Measurements from ENCODE around the gene P3H3.

Gene P3H3, protein sequence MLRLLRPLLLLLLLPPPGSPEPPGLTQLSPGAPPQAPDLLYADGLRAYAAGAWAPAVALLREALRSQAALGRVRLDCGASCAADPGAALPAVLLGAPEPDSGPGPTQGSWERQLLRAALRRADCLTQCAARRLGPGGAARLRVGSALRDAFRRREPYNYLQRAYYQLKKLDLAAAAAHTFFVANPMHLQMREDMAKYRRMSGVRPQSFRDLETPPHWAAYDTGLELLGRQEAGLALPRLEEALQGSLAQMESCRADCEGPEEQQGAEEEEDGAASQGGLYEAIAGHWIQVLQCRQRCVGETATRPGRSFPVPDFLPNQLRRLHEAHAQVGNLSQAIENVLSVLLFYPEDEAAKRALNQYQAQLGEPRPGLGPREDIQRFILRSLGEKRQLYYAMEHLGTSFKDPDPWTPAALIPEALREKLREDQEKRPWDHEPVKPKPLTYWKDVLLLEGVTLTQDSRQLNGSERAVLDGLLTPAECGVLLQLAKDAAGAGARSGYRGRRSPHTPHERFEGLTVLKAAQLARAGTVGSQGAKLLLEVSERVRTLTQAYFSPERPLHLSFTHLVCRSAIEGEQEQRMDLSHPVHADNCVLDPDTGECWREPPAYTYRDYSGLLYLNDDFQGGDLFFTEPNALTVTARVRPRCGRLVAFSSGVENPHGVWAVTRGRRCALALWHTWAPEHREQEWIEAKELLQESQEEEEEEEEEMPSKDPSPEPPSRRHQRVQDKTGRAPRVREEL

DNA sequence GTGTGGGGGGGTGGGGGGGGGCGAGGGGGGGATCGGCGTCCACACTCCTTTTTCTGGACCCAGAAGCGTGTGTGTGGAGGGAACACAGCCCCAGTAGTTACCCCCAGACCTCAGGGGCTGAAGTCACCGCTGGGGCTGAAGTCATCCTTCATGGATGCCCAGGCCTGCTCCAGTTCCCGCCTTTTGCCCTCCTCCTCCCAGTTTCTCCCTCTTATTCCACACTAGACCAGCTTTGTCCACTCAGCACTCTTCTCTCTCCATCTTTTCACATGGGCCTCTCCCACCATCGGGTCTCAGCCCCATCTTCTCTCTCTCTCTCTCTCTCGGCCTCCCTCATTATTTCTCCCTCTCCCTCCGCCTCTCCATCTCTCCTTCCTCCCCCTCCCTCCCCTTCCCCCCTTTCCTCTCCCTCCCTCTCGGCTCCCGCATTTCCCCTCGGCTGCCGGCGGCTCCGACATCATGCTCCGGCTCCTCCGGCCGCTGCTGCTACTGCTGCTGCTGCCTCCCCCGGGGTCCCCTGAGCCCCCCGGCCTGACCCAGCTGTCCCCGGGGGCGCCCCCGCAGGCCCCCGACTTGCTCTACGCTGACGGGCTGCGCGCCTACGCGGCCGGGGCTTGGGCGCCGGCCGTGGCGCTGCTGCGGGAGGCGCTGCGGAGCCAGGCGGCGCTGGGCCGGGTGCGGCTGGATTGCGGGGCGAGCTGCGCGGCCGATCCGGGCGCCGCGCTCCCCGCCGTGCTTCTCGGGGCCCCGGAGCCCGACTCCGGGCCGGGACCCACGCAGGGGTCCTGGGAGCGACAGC is at the start of gene P3H3:
P3H3 (plus strand) TSS at position 426 of the 799 bp plus-strand sequence; CDS start at position 460, 34 bp downstream.
- no peak for DNase-seq (ENCODE audit: low read depth in 1 of 2, low spot score in 1 of 2)

DNA sequence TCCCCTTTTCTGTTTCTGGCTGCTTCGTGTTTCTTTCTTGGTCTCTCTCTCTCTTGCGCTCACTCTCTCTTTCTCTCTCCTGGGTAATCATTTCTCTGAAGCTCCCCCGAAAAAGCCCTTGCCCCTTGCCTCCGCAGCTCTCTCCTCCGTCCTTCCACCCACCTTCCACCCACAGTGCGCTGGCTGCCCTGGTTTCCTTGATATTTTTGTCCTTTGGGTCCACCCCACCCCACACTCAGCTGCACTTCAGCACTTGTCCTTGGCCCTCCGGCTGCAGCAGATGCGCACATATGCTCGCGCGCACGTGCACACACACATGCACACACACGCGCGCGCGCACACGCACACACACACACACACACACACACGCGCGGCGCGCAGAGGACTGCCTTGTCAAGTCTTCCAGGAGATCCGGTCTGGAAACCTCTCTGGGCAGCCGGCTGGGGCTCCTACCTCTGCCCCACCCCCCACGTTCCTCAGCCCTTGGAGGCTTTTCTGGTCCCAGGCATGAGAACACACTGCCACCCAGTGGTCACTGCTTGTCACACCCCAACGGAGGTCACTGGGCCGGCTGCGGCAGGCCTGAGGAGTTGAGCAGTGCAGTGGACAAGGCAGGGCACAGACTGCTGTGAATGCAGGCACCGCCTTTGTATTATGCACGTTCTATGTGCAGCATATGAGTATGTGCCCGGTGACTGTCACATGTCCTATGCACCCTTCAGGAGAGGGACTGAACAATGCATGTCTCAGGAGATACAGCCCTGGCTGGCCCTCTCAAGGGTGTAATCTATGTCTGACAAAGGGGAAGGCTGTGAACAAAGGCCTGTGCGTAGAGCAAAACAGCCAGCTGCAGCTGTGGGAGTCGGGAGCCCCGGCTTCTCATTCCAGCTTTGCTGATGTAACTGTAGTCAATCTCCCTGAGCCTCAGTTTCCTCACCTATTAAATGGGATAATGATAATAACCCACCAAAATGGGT is 49.3 kb upstream of the P3H3 start:
- DNase-seq (ENCODE audit: low read depth in 1 of 2, low spot score in 1 of 2): peak; percentile 73 to 79

DNA sequence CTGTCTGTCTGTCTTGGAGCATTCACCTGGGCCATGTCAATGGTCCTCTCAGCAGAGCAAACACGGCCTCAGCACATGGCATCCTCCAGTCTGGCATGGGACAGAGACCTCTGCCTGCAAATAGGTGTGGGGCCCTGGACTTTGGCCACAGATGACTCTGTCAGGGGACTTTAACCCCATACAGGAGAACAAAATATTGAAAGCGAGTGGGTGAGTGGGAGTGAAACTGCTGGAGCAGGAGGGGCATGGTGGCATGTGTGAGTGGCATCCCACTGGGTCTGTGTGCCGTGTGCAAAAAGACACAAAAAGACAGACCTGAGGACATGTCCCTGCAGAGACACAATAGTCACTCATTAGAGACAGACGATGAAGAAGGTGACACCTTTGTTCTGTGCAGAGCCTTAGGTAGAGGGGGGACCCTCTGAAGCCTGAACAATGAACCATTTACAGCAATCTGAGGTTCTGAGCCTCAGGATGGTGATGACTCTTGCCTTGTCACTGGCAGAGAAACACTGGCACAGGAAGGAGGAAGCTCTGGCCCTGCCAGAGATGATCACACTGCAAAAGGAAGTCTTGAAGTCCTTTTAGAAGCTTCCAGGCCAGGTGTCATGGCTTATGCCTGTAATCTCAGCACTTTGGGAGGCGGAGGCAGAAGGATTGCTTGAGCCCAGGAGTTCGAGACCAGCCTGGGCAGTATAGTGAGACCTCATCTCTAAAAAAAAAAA is 48.3 kb upstream of the P3H3 start:
- DNase-seq (ENCODE audit: low read depth in 1 of 2, low spot score in 1 of 2): no peak

DNA sequence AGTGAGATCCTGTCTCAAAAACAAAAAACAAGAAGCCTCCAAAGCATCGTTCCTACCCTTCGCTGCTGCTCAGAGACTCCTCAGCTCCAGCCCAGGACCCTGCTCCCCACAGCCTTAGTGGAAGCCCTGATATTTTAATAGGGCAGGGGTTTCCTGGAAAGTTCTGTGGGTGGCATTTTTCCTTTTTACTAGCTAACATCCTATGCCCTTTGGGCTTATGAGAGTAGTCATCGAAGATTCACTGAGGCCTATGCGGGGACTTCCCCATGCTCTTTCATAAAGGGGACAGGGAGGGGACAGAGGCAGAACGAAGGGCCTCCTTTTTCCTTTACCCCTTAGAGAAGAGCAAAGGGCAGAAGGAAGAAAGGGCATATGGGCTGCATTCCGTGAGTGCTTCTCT is 47.6 kb upstream of the P3H3 start:
- no peak for DNase-seq (ENCODE audit: low read depth in 1 of 2, low spot score in 1 of 2)

DNA sequence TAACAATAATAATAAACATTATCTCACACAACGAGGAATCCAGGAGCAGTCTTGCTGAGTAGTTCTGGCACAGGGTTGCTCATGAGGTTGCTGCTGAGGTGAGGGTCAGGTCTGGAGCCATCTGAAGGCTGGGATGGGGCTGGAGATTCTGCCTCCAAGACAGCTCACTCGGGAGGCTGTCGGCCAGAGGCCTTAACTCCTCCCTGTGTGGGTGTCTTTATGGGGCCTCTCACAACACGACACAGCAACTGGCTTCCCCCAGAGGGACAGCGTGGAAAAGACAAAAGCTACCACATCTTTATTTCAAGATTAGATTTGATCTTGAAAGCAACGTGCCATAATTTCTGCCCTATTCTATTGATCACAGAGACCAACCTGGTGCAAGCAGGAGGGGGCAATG is 46.1 kb upstream of the P3H3 start:
- no peak for DNase-seq (ENCODE audit: low read depth in 1 of 2, low spot score in 1 of 2)

DNA sequence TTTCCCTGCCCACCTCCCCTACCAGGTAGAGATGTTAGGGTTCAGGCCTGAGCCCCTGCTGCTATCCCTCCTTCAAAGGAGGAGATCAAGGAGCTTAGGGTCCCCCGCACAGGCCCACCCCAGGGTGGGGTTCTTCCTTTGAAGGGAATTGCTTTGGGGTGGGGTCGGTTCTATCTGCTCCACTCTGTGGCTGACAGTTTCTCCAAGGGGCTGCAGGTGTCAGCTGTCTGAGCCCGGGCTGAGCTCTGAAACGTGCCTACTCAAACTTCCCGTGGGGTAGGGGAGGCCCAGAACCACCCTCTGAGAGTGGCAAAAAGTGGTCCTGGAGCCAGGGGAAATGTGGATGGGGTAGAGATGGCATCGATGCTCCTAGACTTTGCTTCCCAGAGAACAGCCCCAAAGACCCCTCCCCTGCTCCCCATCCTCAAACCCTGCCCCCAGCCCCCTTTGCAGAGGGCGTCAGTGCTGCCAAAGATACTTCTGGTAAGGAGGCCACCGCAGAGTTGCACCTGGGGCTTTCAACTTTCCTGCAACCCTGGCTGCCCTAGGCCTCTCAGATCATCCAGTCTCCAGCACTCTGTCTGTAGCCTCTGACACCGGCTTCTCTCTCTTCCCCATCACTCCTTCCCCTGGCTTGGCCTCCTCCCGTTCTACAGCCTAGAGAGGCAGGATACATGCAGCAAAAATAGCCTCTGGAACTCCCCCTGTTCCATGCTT is 45.2 kb upstream of the P3H3 start:
- DNase-seq (ENCODE audit: low read depth in 1 of 2, low spot score in 1 of 2): no peak

DNA sequence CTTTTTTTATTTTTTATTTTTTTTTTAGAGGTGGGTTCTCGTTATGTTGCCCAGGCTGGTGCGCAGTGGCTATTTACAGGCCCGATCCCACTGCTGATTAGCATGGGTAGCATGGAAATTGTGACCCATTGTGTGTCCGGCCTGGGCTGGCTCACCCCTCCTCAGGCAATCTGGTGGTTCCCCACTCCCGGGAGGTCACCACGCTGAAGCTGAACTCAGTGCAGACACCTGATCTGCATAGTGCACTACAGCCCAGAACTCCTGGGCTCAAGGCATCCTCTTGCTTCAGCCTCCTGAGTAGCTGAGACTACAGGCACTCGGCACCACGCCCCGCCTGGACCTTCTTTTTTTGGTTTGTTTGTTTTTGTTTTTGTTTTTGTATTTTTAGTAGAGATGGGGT is 44.4 kb upstream of the P3H3 start:
- DNase-seq (ENCODE audit: low read depth in 1 of 2, low spot score in 1 of 2): no peak

DNA sequence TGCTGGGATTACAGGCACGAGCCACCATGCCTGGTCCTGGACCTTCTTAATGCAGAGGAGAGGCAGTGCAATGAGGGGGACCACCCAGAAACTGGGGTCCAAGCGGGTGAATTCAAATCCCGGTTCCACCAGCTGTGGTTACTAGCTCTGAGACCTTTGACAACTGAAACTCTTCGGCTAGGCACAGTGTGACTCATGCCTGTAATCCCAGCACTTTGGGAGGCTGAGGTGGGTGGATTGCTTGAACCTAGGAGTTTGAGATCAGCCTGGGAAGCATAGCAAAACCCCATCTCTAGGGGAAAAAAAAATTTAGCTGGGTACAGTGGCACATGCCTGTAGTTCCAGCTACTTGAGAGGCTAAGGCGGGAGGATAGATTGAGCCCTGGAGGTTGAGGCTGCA is 43.9 kb upstream of the P3H3 start:
- no peak for DNase-seq (ENCODE audit: low read depth in 1 of 2, low spot score in 1 of 2)

DNA sequence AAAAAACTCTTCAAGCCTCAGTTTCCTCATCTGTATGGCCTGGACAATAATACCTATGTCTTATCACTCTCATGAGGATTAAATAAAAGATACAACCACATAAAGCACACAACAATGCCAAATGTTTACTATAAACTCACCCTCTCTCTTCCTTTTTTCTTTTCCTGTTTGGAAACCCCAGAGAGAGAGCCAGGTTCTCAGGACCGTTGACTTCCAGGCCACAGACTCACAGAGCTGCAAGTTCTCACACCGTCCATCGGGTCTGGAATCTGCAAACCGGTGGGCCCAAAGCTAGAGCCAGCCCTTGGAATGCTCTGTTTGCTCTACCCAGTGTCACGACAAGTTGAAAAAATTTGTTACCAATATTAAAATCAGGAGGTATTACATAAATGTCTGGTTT is 43.4 kb upstream of the P3H3 start:
- no peak for DNase-seq (ENCODE audit: low read depth in 1 of 2, low spot score in 1 of 2)

DNA sequence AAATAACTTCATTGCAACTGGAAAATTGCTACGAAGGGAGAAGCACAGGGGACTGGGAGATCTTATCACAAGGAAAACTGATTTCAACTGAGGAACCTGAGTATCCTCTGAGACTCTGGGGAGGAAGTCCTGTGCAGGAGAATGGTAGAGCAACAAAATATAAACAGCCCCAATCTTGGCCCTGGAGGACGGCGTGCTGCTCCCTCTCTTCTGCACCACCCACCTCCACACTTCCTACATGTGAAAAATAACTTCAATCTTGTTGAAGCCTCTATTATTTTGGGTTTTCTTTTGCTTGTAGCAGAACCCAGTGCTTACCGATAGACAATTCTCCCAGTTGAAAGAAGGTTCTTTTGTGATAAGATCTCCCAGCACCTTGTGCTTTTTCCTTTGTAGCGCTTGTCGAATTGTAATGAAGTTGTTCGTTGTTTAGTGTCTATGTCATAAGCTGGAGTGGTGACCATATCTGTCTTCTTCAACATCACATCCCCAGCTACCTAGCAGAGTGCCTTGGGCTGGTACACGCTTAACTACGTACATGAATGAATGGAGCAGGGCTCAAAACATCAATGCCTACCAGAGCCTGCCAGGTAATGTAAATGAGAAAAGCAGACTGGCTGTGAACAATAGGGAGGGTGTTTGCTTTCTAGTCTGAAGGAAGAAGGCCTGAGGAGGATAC is 41.7 kb upstream of the P3H3 start:
- no peak for DNase-seq (ENCODE audit: low read depth in 1 of 2, low spot score in 1 of 2)

DNA sequence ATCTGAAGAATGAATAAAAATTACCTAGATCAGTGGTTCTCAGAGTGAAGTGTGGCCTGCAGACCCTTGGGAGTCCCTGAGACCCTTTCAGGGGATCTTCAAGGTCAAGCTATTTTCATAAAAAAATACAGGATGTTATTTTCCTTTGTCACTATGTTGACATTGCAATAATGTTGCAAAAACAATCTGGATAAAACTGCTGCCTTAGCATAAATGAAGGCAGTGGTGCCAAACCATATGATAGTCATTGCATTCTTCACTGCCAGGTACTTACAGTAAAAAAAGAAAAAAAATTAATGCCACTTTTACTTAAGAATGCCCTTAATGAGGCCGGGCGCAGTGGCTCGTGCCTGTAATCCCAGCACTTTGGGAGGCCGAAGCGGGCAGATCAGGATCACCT is 40.9 kb upstream of the P3H3 start:
- no peak for DNase-seq (ENCODE audit: low read depth in 1 of 2, low spot score in 1 of 2)

DNA sequence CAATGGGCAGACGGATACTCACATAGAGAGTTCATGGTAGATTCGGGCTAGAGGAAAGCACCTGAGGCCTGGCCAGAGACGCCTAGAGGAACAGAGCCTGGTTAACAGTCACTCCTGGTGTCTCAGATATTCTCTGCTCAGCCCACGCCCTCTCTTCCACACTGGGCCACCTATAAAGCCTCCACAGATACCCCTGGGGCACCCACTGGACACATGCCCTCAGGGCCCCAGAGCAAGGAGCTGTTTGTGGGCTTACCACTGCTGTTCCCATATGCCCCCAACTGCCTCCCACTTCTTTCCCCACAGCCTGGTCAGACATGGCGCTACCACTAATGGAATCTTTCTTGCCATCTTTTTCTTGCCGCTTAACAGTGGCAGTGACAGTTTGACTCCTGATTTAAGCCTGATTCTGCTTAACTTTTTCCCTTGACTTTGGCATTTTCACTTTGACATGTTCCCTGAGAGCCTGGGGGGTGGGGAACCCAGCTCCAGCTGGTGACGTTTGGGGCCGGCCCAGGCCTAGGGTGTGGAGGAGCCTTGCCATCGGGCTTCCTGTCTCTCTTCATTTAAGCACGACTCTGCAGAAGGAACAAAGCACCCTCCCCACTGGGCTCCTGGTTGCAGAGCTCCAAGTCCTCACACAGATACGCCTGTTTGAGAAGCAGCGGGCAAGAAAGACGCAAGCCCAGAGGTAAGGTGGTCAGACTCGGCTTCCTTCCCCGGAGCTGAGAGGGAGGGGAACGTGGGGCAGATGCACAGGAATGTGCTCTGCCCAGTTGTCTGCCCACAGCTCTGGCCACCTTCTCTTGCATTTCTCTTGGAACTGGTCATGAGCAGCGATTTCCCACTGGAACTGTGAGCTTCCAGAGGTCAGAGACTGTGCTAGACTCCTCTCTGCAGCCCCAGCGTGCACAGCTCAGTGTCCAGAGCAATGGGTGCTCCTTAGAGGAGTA is 39.0 kb upstream of the P3H3 start, which contains the start of gene CD4:
CD4 (plus strand) TSS at position 557 of the 953 bp plus-strand sequence. CDS start 10,611 bp downstream, outside the sequence.
- DNase-seq (ENCODE audit: low read depth in 1 of 2, low spot score in 1 of 2): peak; percentile 43 to 51

DNA sequence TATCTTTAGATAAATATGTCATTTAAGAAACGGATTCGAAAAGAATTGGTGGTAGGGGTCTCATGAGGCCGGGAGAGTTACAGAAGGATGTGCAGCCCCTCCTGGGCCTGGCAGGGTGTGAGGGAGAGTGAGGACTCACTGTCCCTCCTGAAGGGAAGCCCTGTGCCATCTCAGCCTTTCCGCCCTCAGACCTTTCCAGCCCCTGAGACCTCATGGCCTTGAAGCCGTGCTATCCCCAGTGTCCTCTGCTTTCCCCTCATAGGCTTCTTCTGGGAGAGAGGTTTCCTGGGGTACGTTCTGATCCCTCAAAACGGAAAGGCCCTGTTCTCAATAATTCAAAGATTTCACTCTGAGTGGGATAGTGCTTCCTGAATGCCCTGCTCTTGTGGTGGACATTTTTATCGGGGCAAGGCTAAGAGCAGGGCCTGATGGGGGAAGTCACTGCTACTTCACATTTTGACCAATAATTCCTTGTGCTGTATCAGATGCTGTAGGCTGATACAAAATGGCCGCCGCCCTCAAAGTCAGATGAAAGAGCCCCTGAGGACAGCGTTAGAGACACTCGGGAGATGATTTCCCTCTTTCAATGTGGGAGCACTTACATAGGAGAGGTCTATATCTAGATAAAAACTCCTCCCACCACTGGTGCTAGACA is 37.6 kb upstream of the P3H3 start:
- DNase-seq (ENCODE audit: low read depth in 1 of 2, low spot score in 1 of 2): no peak

DNA sequence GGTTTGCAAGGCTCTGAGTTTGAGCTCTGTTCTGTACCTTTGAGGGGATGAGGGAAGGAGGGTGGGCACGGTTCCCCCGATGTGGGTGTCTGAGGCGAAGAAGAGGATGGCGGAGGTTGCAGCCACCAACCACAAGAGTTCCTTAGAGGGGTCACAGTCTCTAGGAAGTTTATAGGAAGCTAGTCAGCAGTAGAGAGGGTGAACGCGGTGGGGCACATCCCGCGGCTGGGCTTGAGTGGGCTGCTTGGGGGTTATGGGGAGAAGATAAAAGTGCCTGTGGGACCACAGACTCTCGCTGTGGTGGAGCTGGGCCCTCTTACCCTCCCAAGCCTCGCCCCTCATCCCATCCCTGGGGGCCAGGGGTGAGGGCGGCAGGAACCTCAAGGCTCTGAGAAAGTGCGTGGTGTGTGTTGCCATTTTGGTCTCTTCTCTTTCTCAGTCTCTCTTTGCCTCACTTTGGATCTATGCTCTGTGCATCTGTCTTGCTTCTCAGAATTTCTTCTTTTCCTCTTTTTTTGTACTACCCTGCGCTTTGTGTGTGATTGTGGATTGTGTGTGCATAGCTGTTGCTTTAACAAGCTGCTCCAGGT is 36.2 kb upstream of the P3H3 start:
- DNase-seq (ENCODE audit: low read depth in 1 of 2, low spot score in 1 of 2): no peak

DNA sequence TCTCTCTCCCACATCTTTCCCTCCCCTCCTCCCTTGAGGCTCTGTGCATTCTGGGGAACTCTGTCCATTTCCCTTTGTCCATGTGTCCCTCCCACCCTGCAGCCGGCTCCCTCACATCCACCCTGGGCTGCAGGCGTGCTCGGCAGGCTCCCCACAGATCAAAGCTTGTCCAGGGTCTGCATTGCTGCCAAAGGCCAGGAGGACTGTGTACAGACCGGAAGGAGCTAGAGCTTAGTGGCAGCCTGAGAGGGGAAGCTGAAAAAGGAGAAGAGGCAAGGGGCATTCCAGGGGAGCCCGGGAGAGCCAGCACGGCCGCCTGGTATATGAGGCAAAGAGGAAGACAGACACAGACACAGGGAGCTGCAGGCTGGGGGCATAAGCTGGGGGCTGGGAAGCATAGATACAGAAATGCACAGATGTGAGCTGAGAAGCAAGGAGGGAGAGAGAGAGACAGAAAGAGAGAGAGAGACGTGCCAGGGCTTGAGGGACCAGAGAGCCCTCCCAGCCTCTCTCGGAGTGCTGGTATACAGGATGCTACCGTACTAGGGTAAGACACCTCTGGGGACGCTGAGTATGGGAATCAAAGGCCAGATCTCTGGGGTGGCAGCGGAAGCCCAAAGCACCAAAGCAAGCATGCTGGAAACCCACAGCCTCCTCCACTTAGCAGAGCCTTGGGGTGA is 35.5 kb upstream of the P3H3 start:
- no peak for DNase-seq (ENCODE audit: low read depth in 1 of 2, low spot score in 1 of 2)

DNA sequence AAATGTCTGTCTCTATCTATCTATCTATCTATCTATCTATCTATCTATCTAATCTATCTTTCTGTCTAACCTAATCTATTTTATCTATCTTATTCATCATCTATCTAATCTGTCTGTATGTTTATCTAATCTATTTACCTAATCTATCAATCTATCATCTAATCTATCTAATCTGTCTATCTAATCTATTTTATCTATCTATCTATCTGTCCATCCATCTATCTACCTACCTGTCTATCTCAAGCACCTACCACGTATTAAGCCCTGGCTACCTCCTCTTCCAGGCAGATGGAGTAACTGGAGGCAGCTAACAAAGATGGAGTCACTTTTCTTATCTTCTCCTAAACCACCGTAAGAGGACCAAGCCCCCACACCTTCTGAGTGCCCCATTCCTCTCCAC is 33.1 kb upstream of the P3H3 start:
- no peak for DNase-seq (ENCODE audit: low read depth in 1 of 2, low spot score in 1 of 2)
